ENCODE data around the gene ITPR2. TPM values are rescaled to one million over a fixed set of nuclear protein-coding genes. Genes with fewer than 3 reads are reported as not detected.

The ITPR2 gene
- total and polyA plus RNA-seq, 2 of the 13 experiments (the other 11 are each of a cell fraction or from before 2014, with no cell fraction given), result 31.9 to 81.9 TPM

DNA sequence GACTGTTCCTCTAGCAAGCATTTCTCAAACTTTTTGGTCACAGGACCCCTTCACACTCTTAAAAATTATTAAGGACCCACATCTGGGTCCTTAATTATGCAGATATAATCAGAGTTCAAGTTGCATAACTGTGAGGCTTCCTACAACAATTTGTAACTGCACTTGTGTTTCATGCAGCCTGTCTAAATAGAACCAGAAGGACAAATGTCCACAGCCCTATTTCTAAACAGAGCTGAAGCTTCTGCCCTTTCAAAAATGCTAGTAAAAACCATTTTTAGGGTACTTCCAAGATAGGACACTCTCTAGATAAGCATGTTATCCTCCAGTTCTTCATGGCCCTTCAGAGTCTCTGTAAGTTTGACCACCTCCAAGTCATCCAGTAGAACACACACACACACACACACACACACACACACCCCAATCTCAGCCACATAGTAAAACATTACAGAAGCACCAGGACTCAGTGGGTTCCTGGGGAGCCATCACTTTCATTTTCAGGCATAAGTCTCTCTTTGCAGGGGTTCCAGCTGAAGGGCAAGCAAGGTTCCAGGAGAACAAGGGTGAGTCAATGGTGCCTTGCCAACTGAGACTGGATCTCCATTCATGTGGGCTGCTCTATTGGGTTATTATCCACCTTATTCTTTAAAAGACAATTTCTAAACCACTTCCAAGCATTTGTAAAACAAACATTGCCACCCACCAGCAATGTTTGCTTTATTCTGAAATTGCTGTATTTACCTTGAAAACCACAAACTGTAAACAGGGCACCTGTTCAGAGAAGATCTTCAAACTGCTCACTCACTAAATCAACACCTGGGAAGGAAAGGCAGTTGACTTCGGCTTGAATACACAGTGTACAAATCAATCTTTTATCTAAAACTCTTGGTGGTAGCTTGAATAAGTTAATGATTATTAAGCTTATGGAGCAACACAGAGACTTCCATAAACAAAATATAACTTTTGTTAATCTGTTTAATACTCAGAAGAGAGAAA is 64.1 kb downstream of the ITPR2 start (continued):
- TF ChIP-seq ZNF18 (CRISPR knock-in tag; IDR thresholded peaks at IDR 0.05; ENCODE audit: insufficient replicate concordance), result peak; percentile 57
- TF ChIP-seq ZBTB1 (CRISPR knock-in tag; IDR thresholded peaks at IDR 0.05; ENCODE audit: borderline replicate concordance), result no peak
- no peak for TF ChIP-seq SMAD1 (CRISPR knock-in tag; IDR thresholded peaks at IDR 0.05; ENCODE audit: borderline replicate concordance, low read depth)
- no peak for TF ChIP-seq KLF12 (CRISPR knock-in tag; IDR thresholded peaks at IDR 0.05; ENCODE audit: borderline replicate concordance)
- TF ChIP-seq ZNF629 (CRISPR knock-in tag; conservative IDR thresholded peaks at IDR 0.05), result no peak
- TF ChIP-seq EEA1 (CRISPR knock-in tag; IDR thresholded peaks at IDR 0.05; ENCODE audit: borderline replicate concordance), result no peak
- no peak for TF ChIP-seq ZIK1 (CRISPR knock-in tag; IDR thresholded peaks at IDR 0.05; ENCODE audit: borderline replicate concordance, low read depth)
- peak; percentile 98 for TF ChIP-seq HHEX (CRISPR knock-in tag; IDR thresholded peaks at IDR 0.05)
- no peak for TF ChIP-seq ZBTB39 (CRISPR knock-in tag; IDR thresholded peaks at IDR 0.05)
- TF ChIP-seq CEBPB (IDR thresholded peaks at IDR 0.05; ENCODE audit: borderline replicate concordance, low read depth, low read length), result peak; percentile 42; the same call in 1 of the 2 replicates
- TF ChIP-seq ZNF891 (CRISPR knock-in tag; IDR thresholded peaks at IDR 0.05), result no peak
- no peak for TF ChIP-seq ATM (IDR thresholded peaks at IDR 0.05; ENCODE audit: borderline replicate concordance)
- peak; percentile 79; the same call in 1 of the 2 replicates for TF ChIP-seq ZNF24 (IDR thresholded peaks at IDR 0.05)
- TF ChIP-seq ISL2 (CRISPR knock-in tag; IDR thresholded peaks at IDR 0.05), result peak; percentile 100
- TF ChIP-seq ATF1 (CRISPR knock-in tag; IDR thresholded peaks at IDR 0.05), result peak; percentile 82
- TF ChIP-seq, protein P1, sequence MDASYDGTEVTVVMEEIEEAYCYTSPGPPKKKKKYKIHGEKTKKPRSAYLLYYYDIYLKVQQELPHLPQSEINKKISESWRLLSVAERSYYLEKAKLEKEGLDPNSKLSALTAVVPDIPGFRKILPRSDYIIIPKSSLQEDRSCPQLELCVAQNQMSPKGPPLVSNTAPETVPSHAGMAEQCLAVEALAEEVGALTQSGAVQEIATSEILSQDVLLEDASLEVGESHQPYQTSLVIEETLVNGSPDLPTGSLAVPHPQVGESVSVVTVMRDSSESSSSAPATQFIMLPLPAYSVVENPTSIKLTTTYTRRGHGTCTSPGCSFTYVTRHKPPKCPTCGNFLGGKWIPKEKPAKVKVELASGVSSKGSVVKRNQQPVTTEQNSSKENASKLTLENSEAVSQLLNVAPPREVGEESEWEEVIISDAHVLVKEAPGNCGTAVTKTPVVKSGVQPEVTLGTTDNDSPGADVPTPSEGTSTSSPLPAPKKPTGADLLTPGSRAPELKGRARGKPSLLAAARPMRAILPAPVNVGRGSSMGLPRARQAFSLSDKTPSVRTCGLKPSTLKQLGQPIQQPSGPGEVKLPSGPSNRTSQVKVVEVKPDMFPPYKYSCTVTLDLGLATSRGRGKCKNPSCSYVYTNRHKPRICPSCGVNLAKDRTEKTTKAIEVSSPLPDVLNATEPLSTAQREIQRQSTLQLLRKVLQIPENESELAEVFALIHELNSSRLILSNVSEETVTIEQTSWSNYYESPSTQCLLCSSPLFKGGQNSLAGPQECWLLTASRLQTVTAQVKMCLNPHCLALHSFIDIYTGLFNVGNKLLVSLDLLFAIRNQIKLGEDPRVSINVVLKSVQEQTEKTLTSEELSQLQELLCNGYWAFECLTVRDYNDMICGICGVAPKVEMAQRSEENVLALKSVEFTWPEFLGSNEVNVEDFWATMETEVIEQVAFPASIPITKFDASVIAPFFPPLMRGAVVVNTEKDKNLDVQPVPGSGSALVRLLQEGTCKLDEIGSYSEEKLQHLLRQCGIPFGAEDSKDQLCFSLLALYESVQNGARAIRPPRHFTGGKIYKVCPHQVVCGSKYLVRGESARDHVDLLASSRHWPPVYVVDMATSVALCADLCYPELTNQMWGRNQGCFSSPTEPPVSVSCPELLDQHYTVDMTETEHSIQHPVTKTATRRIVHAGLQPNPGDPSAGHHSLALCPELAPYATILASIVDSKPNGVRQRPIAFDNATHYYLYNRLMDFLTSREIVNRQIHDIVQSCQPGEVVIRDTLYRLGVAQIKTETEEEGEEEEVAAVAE (CRISPR knock-in tag; IDR thresholded peaks at IDR 0.05; ENCODE audit: borderline replicate concordance), result peak; percentile 89; the same call in 1 of the 2 replicates
- TF ChIP-seq ZNF724P (CRISPR knock-in tag; IDR thresholded peaks at IDR 0.05; ENCODE audit: borderline replicate concordance), result no peak
